ENCODE results near the gene OR6K6.

OR6K6 gene

GRCh38 chr1:158754420-158754819 lies at the start of gene OR6K6:
OR6K6 (plus strand) TSS chr1:158754720; CDS start chr1:158754888, 168 bp downstream.
- no peak within 1 kb of the TSS for H3K4me3 Mint-ChIP-seq
- H3K27me3 Mint-ChIP-seq (ENCODE audit: low read depth) = no peaks in the 10 kb centered on the region
- H3K36me3 Mint-ChIP-seq (ENCODE audit: low read depth) = no peaks in the 10 kb centered on the region
- H3K27ac Mint-ChIP-seq = no peak within 1 kb of the TSS
- no peak for DNase-seq (ENCODE audit: low spot score)
- no peaks in the 10 kb centered on the region for H3K4me1 Mint-ChIP-seq (ENCODE audit: low read depth)
- H3K9me3 Mint-ChIP-seq = no peaks in the 10 kb centered on the region

GRCh38 chr1:158706096-158706495 lies 48.4 kb upstream of the OR6K6 start:
- no peak overlapping the region for H3K27ac Mint-ChIP-seq

GRCh38 chr1:158711098-158711497 lies 43.4 kb upstream of the OR6K6 start:
- H3K27me3 Mint-ChIP-seq (ENCODE audit: low read depth) = peaks cover 17% of the 10 kb centered on the region
- H3K27ac Mint-ChIP-seq = no peak overlapping the region
- no peaks in the 10 kb centered on the region for H3K36me3 Mint-ChIP-seq (ENCODE audit: low read depth)
- H3K4me1 Mint-ChIP-seq (ENCODE audit: low read depth) = no peaks in the 10 kb centered on the region
- DNase-seq (ENCODE audit: low spot score) = no peak
- no peak overlapping the region for H3K4me3 Mint-ChIP-seq
- H3K9me3 Mint-ChIP-seq = no peaks in the 10 kb centered on the region

More at GRCh38 chr1:158706096-158706495, 48.4 kb upstream of the OR6K6 start:
- no peaks in the 10 kb centered on the region for H3K4me1 Mint-ChIP-seq (ENCODE audit: low read depth)
- H3K9me3 Mint-ChIP-seq = no peaks in the 10 kb centered on the region
- H3K4me3 Mint-ChIP-seq = no peak overlapping the region
- no peaks in the 10 kb centered on the region for H3K36me3 Mint-ChIP-seq (ENCODE audit: low read depth)
- DNase-seq (ENCODE audit: low spot score) = no peak
- H3K27me3 Mint-ChIP-seq (ENCODE audit: low read depth) = peaks cover 9% of the 10 kb centered on the region

- DNase-seq (ENCODE audit: low spot score) = no peak
- Mint-ChIP-seq H3K4me3 (no peak overlapping the region), H3K9me3 (no peaks in the 10 kb centered on the region)
Observed at GRCh38 chr1:158714754-158715153, 39.8 kb upstream of the OR6K6 start.

GRCh38 chr1:158716335-158716734 lies 38.2 kb upstream of the OR6K6 start:
- H3K9me3 Mint-ChIP-seq = no peaks in the 10 kb centered on the region
- no peak overlapping the region for H3K4me3 Mint-ChIP-seq
- no peak overlapping the region for H3K27ac Mint-ChIP-seq
- H3K27me3 Mint-ChIP-seq (ENCODE audit: low read depth) = peaks cover 8% of the 10 kb centered on the region
- H3K4me1 Mint-ChIP-seq (ENCODE audit: low read depth) = peaks cover 2% of the 10 kb centered on the region
- no peak for DNase-seq (ENCODE audit: low spot score)
- H3K36me3 Mint-ChIP-seq (ENCODE audit: low read depth) = no peaks in the 10 kb centered on the region

More at GRCh38 chr1:158714754-158715153, 39.8 kb upstream of the OR6K6 start:
- no peak overlapping the region for H3K27ac Mint-ChIP-seq
- no peaks in the 10 kb centered on the region for H3K36me3 Mint-ChIP-seq (ENCODE audit: low read depth)
- peaks cover 11% of the 10 kb centered on the region for H3K27me3 Mint-ChIP-seq (ENCODE audit: low read depth)
- H3K4me1 Mint-ChIP-seq (ENCODE audit: low read depth) = peaks cover 2% of the 10 kb centered on the region

GRCh38 chr1:158717344-158717743 lies 37.2 kb upstream of the OR6K6 start:
- no peak for DNase-seq (ENCODE audit: low spot score)

GRCh38 chr1:158719664-158720063 lies 34.9 kb upstream of the OR6K6 start:
- H3K27ac Mint-ChIP-seq = no peak overlapping the region
- H3K4me1 Mint-ChIP-seq (ENCODE audit: low read depth) = peaks cover 2% of the 10 kb centered on the region
- no peaks in the 10 kb centered on the region for H3K36me3 Mint-ChIP-seq (ENCODE audit: low read depth)
- H3K9me3 Mint-ChIP-seq = no peaks in the 10 kb centered on the region
- no peak overlapping the region for H3K4me3 Mint-ChIP-seq
- no peak for DNase-seq (ENCODE audit: low spot score)
- peaks cover 13% of the 10 kb centered on the region for H3K27me3 Mint-ChIP-seq (ENCODE audit: low read depth)

More at GRCh38 chr1:158717344-158717743, 37.2 kb upstream of the OR6K6 start:
- Mint-ChIP-seq H3K4me1 (ENCODE audit: low read depth) (peaks cover 2% of the 10 kb centered on the region), H3K27ac (no peak overlapping the region), H3K4me3 (no peak overlapping the region), H3K27me3 (ENCODE audit: low read depth) (peaks cover 5% of the 10 kb centered on the region), H3K36me3 (ENCODE audit: low read depth) (no peaks in the 10 kb centered on the region), H3K9me3 (no peaks in the 10 kb centered on the region)

GRCh38 chr1:158720620-158721019 lies 33.9 kb upstream of the OR6K6 start, which contains the start of gene OR6K3:
OR6K3 (minus strand) TSS chr1:158720720; CDS start chr1:158718115, 2,605 bp downstream.
- Mint-ChIP-seq H3K27ac (no peak within 1 kb of the TSS), H3K27me3 (ENCODE audit: low read depth) (peaks cover 12% of the 10 kb centered on the region), H3K4me1 (ENCODE audit: low read depth) (peaks cover 2% of the 10 kb centered on the region), H3K4me3 (no peak within 1 kb of the TSS), H3K36me3 (ENCODE audit: low read depth) (no peaks in the 10 kb centered on the region), H3K9me3 (no peaks in the 10 kb centered on the region)
- no peak for DNase-seq (ENCODE audit: low spot score)

- no peaks in the 10 kb centered on the region for H3K36me3 Mint-ChIP-seq (ENCODE audit: low read depth)
- no peak overlapping the region for H3K4me3 Mint-ChIP-seq
- no peaks in the 10 kb centered on the region for H3K9me3 Mint-ChIP-seq
- H3K27me3 Mint-ChIP-seq (ENCODE audit: low read depth) = peaks cover 27% of the 10 kb centered on the region
- H3K27ac Mint-ChIP-seq = no peak overlapping the region
- no peak for DNase-seq (ENCODE audit: low spot score)
- no peaks in the 10 kb centered on the region for H3K4me1 Mint-ChIP-seq (ENCODE audit: low read depth)
Observed at GRCh38 chr1:158724442-158724841, 30.1 kb upstream of the OR6K6 start.

GRCh38 chr1:158728510-158729225 lies 25.9 kb upstream of the OR6K6 start:
- no peak for DNase-seq (ENCODE audit: low spot score)
- no peak overlapping the region for H3K27ac Mint-ChIP-seq
- no peaks in the 10 kb centered on the region for H3K9me3 Mint-ChIP-seq
- H3K4me1 Mint-ChIP-seq (ENCODE audit: low read depth) = no peaks in the 10 kb centered on the region
- H3K4me3 Mint-ChIP-seq = no peak overlapping the region
- peaks cover 25% of the 10 kb centered on the region for H3K27me3 Mint-ChIP-seq (ENCODE audit: low read depth)
- H3K36me3 Mint-ChIP-seq (ENCODE audit: low read depth) = no peaks in the 10 kb centered on the region

GRCh38 chr1:158730453-158730852 lies 24.1 kb upstream of the OR6K6 start:
- Mint-ChIP-seq H3K4me3 (no peak overlapping the region), H3K36me3 (ENCODE audit: low read depth) (no peaks in the 10 kb centered on the region), H3K27me3 (ENCODE audit: low read depth) (peaks cover 20% of the 10 kb centered on the region), H3K4me1 (ENCODE audit: low read depth) (no peaks in the 10 kb centered on the region), H3K9me3 (no peaks in the 10 kb centered on the region), H3K27ac (no peak overlapping the region)
- no peak for DNase-seq (ENCODE audit: low spot score)

- DNase-seq (ENCODE audit: low spot score) = no peak
- no peaks in the 10 kb centered on the region for H3K36me3 Mint-ChIP-seq (ENCODE audit: low read depth)
- peaks cover 20% of the 10 kb centered on the region for H3K27me3 Mint-ChIP-seq (ENCODE audit: low read depth)
- no peak overlapping the region for H3K4me3 Mint-ChIP-seq
- no peak overlapping the region for H3K27ac Mint-ChIP-seq
- no peaks in the 10 kb centered on the region for H3K4me1 Mint-ChIP-seq (ENCODE audit: low read depth)
- no peaks in the 10 kb centered on the region for H3K9me3 Mint-ChIP-seq
Observed at GRCh38 chr1:158731707-158732106, 22.8 kb upstream of the OR6K6 start.

- no peaks in the 10 kb centered on the region for H3K4me1 Mint-ChIP-seq (ENCODE audit: low read depth)
Observed at GRCh38 chr1:158732524-158732923, 22.0 kb upstream of the OR6K6 start.

GRCh38 chr1:158735848-158736247 lies 18.7 kb upstream of the OR6K6 start:
- Mint-ChIP-seq H3K27me3 (ENCODE audit: low read depth) (peaks cover 24% of the 10 kb centered on the region), H3K9me3 (no peaks in the 10 kb centered on the region), H3K27ac (no peak overlapping the region), H3K4me1 (ENCODE audit: low read depth) (no peaks in the 10 kb centered on the region), H3K36me3 (ENCODE audit: low read depth) (no peaks in the 10 kb centered on the region), H3K4me3 (no peak overlapping the region)
- DNase-seq (ENCODE audit: low spot score) = no peak

More at GRCh38 chr1:158732524-158732923, 22.0 kb upstream of the OR6K6 start:
- no peaks in the 10 kb centered on the region for H3K9me3 Mint-ChIP-seq
- H3K27ac Mint-ChIP-seq = no peak overlapping the region
- H3K27me3 Mint-ChIP-seq (ENCODE audit: low read depth) = peaks cover 21% of the 10 kb centered on the region
- no peak for DNase-seq (ENCODE audit: low spot score)
- no peak overlapping the region for H3K4me3 Mint-ChIP-seq
- no peaks in the 10 kb centered on the region for H3K36me3 Mint-ChIP-seq (ENCODE audit: low read depth)

All from T-helper 2 cell treated with Interferon-gamma antibody and Interleukin-4, amounts not matched to agents 5 μg/mL and 100 μg/mL, for 36 hours (primary cell).